HG03558 (cell line): Measurements from ENCODE around the gene CD6.

ENCODE experiments used
- ATAC-seq: cut with Tn5 transposase; IDR thresholded peaks from one replicate; pipeline ENCODE4 v1.9.1; 2021; ENCODE audit warnings: moderate number of reproducible peaks; ENCODE audit not compliant: unreplicated experiment; ENCODE audit errors: extremely low read depth

CD6 gene

DNA sequence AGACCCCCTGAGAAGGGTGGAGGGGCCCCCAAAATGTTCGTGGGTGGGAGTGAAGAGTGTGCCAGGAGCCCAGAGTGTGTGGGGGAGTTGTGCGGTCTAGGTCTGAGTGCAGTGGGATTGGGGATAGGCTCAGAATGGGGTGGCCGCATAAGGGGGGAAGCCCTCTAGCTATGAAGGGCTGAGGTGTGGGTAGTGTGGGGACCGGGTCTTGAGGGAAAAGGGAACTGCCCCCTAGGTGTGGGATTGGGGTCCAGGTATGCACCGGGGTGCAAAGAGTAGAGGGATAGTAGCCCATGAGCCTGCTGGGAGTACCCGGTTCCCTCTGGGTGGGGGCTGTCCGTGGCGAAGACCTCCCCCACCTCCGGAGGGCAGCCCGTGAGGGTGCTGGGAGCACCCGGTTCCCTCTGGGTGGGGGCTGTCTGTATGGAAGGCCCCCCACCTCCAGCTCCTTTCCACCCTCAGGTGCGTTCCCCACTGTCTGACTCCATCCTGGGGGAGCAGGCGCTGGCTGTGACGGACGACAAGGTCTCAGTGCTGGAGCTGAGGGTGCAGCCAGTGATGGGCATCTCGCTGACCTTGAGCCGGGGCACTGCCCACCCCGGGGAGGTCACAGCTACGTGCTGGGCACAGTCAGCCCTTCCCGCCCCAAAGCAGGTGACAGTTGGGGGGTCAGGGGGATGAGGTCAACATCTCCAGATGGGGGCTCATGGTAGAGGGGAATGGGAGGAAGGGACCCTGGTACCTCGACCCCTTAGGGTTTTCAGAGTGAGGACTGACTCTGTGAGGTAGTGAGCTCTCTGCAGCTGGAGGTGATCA is 36.5 kb upstream of the CD6 start:
- ATAC-seq, result no peak

DNA sequence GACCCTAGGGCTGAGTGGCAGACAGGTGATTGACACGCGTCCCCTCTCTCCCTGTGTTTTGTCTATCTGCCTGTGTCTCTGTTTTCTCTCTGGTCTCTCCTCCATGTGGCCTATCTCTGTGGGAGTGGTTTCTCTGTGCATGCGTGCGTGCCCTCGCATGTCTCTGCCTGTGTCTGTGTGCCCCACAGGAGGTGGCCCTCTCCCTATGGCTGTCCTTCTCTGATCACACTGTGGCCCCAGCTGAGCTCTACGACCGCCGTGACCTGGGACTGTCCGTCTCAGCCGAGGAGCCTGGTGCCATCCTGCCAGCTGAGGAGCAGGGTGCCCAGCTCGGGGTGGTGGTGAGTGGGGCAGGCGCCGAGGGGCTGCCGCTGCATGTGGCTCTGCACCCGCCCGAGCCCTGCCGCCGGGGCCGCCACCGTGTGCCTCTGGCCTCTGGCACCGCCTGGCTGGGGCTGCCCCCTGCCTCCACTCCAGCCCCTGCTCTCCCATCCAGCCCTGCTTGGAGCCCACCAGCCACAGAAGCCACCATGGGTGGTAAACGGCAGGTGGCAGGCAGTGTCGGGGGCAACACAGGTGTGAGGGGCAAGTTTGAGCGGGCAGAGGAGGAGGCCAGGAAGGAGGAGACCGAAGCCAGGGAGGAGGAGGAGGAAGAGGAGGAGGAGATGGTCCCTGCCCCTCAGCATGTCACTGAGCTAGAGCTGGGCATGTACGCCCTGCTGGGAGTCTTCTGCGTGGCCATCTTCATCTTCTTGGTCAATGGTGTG is 35.6 kb upstream of the CD6 start:
- no peak for ATAC-seq

DNA sequence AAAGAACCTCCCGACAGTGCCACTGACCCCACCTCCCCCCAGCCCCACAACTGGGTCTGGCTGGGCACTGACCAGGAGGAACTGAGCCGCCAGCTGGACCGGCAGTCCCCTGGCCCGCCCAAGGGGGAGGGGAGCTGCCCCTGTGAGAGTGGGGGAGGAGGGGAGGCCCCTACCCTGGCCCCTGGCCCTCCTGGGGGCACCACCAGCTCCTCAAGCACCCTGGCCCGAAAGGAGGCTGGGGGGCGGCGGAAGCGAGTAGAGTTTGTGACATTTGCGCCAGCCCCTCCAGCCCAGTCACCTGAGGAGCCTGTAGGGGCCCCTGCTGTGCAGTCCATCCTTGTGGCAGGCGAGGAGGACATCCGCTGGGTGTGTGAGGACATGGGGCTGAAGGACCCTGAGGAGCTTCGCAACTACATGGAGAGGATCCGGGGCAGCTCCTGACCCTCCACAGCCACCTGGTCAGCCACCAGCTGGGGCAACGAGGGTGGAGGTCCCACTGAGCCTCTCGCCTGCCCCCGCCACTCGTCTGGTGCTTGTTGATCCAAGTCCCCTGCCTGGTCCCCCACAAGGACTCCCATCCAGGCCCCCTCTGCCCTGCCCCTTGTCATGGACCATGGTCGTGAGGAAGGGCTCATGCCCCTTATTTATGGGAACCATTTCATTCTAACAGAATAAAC is 34.9 kb upstream of the CD6 start:
- no peak for ATAC-seq

DNA sequence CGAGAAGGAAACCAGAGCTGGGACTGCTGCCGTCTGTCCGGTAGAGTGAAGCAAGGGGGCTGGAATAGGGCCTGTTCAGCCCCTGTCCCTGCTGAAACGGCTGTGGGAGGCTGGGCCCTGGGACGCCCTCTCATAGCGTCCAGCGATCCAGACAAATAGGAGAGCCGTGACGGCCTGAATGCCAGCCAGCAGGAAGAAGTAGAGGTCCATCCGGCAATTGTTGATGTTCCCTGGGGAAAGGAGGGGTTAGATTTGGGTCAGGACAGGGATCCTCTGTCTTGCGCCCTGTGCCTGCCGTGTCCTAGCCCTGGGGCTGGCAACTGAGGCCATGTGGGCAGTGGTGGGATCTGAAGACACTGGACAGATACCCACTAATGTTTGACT is 34.3 kb upstream of the CD6 start:
- ATAC-seq, result no peak

DNA sequence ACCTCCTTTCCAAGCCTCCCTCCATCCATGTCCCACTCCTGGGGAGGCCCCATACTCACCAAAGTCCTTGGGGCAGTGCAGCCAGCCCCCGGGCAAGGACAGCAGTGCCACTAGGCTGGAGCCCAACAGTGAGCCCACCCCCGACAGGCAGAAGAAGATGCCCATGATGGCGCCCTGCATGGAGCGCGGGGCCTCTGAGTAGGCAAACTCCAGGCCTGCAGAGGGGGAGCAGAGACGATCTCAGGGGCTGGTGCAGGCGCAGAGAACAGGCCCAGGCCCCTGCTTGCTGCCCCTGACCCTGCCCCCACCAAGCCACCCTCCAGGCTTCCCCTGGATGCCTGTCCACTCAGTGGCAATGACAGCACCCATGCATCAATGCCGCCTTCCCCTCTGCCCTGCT is 33.7 kb upstream of the CD6 start:
- no peak for ATAC-seq

DNA sequence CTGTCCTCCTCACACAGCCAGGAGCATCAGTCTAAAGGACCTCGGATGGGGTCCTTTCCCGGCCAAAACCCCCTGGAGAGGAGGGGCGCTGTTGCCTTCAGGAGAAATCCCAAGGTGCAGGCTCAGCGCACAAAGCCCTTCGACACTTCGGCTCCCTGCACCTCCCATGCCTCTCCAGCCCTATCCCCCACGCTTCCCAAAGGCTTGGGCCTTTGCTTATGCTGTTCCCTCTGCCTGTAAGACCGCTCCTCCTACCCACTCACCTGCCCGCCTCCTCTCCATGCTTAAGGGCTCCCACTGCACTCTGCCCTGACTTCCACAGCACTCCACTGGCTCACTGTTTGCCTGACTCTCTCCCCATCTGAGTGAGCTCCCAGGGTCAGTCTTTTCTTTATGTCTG is 33.0 kb upstream of the CD6 start:
- ATAC-seq, result no peak

DNA sequence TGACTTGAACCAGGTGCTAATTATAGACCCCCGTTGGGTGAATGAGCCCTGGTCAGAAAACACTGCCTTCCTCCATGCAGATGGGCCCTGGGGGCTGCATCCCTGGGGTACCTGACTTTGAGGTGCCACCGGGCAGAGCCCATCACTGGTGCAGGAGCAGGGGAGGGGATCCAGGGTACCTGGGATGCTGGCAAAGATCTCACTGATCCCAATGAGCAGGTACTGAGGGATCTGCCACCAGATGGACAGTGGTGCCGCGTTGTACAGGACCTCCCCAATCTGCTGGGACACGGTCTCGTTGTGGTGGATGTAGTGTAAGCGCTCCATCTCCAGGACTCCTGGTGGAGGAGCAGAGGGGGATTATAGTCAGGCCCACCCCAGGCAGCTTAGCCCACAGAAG is 32.2 kb upstream of the CD6 start:
- no peak for ATAC-seq

DNA sequence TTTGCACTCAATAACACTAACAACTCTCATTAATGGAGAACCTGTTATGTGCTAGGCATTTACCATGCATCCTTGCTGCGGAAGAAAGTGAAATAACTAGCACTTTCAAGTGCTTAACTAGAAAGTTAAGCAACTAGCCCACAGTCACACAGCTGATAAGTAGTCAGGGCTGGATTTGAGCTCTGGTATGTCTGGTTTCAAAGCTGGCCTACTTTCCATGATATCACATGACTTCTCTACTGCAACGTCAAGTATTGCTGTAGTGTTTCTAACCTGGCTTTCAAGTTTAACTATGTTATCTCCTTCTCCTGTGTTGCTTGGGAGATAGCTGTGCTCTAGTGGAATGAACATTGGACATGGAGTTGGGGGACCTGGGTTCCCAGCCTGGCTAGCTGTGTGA is 31.6 kb upstream of the CD6 start:
- no peak for ATAC-seq

DNA sequence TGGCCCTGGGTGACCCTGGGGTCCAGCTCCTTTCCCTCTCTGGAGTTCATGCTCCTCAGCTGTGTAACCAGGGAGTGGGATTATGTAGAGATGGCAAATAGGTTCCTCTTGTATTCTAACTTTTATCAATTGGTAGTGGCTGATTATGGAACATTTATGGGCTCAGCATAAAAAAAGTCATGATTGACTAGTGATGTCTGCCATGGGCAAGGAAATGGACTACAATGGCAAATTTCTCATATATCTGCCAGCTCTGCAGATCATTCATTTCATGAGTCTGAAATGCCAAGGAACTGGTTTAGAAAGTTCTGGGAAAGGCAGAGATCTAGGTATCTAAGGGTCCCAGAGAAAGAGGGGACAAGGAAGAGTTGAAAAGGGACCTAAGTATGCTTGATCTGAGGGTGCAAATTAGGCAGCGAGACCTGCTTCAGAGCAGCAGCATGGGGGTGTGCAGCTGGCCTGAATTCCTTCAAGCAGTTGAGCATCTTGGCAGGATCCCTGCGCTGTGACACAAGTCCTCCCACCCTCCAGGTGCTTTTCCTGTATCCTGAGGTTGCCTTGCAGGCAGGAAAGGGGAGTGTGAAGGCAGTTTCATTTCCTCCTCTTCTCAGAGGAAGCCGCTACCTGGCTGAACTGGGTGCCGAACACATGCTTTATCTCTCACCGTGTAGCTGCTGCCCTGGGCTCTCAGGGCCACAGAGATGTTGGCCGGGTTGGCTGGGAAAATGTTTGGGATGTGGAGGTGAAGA is 29.9 kb upstream of the CD6 start:
- no peak for ATAC-seq

DNA sequence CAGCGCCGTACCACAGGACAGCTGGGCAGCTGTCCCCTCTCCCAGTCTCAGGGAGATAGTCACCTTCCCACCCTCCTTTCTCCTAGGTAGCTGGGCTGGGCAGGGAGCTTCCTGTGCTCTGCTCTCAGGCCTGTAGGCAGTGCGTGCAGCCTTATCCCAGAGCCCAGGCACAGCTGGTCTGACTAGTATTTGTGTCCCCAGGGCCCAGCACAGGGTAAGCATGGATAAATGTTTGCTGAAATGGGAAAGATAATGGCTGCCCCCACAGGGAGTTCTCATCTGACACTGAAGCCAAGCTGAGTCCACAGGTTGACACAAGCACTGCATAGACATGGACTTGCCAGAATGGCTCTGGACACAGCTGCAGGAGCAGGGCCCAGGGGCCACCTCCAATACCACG is 29.3 kb upstream of the CD6 start:
- ATAC-seq, result no peak

DNA sequence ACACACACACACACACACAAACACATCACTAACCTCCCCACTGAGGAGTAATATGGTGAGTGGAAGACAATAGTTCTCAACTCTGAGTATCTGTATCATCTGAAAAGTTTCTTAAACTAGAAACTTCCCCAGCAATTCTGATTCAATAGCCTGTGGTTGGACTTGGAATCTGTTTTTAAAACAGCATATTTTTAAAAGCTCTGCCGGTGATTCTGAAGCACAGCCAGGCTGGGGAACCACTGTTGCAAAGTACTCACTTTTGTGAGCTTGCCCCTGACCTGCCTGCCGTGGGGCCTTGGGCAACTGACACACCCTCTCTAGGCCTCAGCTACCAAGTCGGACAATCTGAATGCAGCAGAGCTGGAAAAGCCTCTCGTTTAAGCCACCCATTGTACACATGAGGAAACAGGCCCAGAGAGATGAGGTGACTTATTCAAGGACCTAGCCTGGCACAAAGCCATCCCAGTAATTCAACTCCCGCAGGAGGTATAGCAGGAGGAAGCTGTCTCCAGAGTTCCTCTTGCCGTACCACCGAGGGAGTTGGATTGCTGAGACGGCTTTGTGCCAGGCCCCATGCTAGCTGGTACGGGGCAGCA is 28.4 kb upstream of the CD6 start:
- no peak for ATAC-seq

DNA sequence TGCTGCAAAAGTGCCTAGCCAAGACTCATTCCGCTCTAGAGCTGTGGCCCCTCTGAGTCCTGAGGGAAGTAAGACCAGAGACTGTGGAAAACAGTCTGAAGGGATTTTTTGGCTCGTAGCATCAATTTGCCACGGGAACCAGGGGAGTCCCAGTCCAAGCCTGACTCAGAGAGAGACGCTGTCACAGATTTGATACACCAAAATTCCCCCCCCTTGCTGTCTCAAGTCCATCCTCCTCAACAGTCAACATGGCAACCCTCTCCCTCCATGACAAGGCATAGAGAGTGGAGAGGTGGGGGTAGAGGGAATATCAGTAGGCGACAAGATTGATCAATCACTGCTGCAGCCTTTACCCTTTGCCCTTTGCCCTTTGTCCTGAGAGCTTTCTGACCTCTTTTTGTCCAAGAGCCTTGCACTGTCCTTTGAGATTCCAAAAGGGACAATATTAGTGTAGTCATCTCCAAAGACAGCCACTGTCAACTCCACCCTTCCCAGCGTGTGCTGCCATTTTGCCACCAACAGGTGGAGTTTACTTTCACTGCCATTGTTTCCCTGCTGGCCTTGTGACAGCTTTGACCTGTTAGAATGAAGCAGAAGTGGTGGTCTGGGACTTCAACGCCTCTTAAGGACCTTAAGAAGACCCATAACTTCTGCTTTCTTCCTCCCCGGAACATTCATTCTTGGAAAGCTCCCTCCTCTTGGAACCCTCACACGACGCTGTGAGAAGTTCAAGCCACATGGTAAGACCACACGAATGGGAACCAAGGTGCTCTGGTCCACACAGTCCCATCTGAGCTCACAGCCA is 26.8 kb upstream of the CD6 start:
- no peak for ATAC-seq

DNA sequence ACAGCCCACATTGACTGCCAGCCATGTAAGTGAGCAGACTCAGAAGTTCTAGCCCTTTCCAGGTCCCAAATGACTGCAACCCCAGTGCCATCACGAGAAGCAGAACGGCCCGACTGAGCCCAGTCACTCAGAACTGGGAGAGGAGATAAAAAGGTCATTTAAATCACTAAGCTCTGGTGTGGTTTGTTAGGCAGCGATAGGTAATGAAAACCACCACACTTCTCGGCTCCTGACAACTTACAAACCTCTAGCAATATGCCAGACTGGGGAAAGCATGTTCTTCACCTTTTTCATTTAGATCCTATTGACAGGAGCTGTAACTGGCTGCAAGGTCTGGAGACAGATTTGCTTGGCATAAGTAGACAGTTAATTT is 26.2 kb upstream of the CD6 start:
- no peak for ATAC-seq

DNA sequence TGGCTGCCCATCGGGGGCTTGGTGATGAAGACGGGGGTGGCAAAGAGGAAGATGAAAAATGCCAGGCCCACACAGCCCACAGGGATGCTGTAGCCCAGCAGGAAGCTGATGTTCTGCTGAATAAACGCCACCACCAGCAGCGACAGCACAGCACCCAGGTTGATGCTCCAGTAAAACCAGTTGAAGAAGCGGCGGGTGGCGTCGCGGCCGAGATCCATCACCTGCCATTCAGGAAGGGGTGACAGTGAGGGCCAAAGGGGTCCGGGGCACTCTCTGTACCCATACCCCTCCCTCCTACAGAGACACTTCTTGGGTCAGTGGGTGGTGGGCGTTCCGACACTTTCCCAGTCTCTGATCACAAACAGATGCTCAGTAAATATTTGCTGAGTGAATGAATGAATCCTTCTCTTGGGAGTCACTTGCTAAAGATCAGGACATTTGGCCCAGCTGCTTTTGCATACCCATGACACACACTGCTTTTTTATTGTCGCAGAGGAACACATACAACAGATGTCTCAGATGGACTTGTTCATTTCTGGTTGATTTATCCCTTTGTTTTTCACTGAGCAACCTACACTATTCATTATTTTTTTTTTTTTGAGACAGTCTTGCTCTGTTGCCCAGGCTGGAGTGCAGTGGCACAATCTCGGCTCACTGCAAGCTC is 24.7 kb upstream of the CD6 start:
- ATAC-seq, result no peak

DNA sequence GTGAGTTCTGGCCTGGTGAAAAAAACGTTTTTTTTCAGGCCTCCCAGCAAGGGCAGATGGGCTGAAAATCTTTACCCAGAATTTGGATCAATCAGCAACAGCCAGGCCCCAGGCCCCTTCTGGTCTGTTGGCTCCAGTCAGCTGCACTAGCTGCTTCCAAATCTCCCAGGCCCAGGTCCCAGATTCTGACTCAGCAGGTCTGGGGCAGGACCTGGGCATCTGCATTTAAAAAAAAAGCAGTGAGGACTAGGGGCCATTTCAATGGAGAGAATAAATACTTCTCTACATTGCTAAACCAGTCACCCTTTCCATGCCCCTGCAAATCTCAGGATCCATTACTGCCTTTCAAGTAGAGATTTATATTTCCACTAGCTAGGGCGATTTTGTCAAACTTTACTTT is 23.8 kb upstream of the CD6 start:
- ATAC-seq, result no peak

DNA sequence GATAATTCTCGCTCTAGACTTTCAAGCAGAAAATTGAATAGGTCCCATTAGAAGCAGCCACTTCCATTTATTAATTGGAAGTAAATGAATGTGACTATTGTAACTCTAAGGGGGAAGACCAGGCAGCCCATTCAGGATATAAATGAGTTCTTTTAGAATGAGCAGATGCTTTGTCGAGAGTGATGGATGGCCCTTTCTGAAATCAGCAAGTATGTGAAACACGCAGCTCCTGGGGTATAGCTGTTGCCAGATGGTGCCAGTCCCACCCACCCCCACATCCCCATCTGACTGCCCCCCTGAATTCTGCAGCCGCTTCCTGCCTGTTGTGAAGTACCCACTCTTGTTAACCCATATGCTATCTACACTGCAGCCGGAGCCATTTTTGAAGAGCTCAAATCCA is 23.2 kb upstream of the CD6 start:
- ATAC-seq, result no peak

DNA sequence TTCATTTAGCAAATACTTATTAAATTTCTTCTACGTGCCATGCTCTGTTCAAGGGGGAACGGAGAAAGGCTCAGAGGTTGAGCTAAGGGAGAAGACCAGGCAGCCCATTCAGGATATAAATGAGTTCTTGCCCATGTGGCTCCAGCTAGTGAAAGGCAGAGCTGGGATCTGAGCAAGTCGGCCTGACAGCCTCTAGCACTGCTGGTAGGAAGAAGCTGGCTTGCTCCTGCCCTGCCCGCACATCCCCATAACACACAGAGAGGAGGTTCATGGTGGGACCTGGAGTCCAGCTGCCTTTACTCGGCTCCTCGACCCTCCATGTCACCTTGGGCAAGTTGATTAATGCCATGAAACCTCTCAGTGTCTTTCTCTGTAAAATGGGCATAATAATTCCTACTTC is 21.5 kb upstream of the CD6 start:
- no peak for ATAC-seq

DNA sequence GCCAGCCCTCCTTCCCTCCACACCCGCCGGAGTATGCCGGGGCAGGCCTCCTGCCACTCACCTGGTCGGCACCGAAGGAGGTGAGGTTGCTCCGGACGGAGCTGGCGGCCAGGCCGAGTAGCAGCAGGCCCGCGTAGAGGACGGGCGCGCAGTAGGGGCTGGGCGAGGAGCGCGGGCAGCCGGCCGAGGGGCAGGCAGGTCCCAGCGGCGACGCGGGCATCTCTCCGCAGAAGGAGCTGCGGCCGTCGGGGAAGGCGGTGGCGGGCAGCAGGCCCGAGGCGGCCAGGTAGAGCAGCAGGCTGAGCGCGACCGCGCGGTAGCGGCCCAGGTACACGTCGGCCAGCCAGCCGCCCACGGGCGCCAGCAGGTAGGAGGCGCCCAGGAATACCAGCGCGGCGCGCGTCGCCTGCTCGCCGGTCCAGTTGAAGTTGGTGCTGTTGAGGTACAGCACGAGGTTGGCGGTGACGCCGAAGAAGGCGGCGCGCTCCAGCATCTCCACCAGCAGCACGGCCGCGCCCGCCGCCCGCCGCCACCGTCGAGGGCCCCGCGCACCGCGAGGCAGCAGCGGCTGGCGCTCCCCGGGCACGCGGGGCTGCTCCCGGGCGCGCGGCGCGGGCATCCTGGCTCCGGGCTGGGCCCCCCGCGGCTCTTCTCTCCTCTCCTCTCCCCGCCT is 20.4 kb upstream of the CD6 start:
- ATAC-seq, result no peak

DNA sequence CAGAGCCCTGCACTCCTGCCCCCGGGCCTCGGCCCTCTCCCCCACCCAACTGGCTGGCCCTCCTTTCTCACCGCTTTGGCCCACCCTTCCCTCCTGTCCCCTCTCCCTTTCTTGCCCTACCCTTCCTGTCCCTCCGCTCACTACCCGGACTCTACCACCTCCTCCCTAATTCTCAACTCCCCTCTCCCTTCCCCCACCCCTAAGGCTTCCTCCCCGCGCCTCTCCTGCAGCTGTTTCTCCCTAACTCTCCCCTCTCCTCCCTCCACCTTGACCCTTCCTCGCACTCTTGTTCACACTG is 19.9 kb upstream of the CD6 start:
- ATAC-seq, result no peak
